ENCODE data around the gene PRSS16. TPM values are rescaled to one million over a fixed set of nuclear protein-coding genes. Genes with fewer than 3 reads are reported as not detected.

Gene PRSS16
- total RNA-seq, 4 donors from 2014 or later: 9.0 to 34.5 (median 18.8) TPM

GRCh38 chr6:27281569-27281968 lies 34.1 kb downstream of the PRSS16 start:
- no peaks in the 10 kb centered on the region for H3K36me3 ChIP-seq
- 33 to 47% methylated on average over 1 of the region's 1 CpG for WGBS, 2 donors (ENCODE audit: low coverage in 1 of 2)
- TF ChIP-seq POLR2AphosphoS5 (IDR thresholded peaks at IDR 0.05): no peak
- TF ChIP-seq CTCF (IDR thresholded peaks at IDR 0.05): no peak
- no peak for TF ChIP-seq POLR2A (IDR thresholded peaks at IDR 0.05)
- no peak for TF ChIP-seq EP300 (IDR thresholded peaks at IDR 0.05; ENCODE audit: low read depth)
- H3K27me3 ChIP-seq: peaks cover 99% of the 10 kb centered on the region
- in situ Hi-C loops (cut with MboI; ENCODE audit: low pct_ligation_motif_present in 1 of 4, low pct_unique_long_range_greater_than_20kb in 1 of 4, low sequenced_read_pairs in 3 of 4) (no loop called here), intact Hi-C loops (cut with DNase I; ENCODE audit: low total_unique reads) (no loop called here)
- no peak overlapping the region for H3K4me3 ChIP-seq
- H3K4me1 ChIP-seq: peaks cover 0 to 12% (median 3%) of the 10 kb centered on the region in 4 donors
- H3K9me3 ChIP-seq: peaks cover 3% of the 10 kb centered on the region in 2 donors
- H3K27ac ChIP-seq: no peak overlapping the region
- no peak for DNase-seq

GRCh38 chr6:27283279-27283678 lies 35.8 kb downstream of the PRSS16 start:
- TF ChIP-seq POLR2AphosphoS5 (IDR thresholded peaks at IDR 0.05): no peak
- no peak for TF ChIP-seq POLR2A (IDR thresholded peaks at IDR 0.05)
- TF ChIP-seq CTCF (IDR thresholded peaks at IDR 0.05): no peak
- Histone ChIP-seq H3K36me3 (no peaks in the 10 kb centered on the region), H3K4me1 (peaks cover 0 to 12% (median 3%) of the 10 kb centered on the region in 4 donors), H3K27ac (no peak overlapping the region), H3K4me3 (no peak overlapping the region), H3K27me3 (peaks cover 99% of the 10 kb centered on the region), H3K9me3 (peaks cover 3% of the 10 kb centered on the region in 2 donors)
- intact Hi-C loops (cut with DNase I; ENCODE audit: low total_unique reads) (no loop called here), in situ Hi-C loops (cut with MboI; ENCODE audit: low pct_ligation_motif_present in 1 of 4, low pct_unique_long_range_greater_than_20kb in 1 of 4, low sequenced_read_pairs in 3 of 4) (no loop called here)
- 34 to 35% methylated on average over 14 to 16 of the region's 16 CpGs for WGBS, 2 donors (ENCODE audit: low coverage in 1 of 2)
- DNase-seq: no peak

- 80 to 92% methylated on average over 2 of the region's 2 CpGs for WGBS, 2 donors (ENCODE audit: low coverage in 1 of 2)
These were observed 38.6 kb downstream of the PRSS16 start for GRCh38 chr6:27286141-27286540.

GRCh38 chr6:27287751-27288135 lies 40.2 kb downstream of the PRSS16 start:
- no peak for TF ChIP-seq POLR2AphosphoS5 (IDR thresholded peaks at IDR 0.05)
- TF ChIP-seq POLR2A (IDR thresholded peaks at IDR 0.05): no peak
- no peak for TF ChIP-seq EP300 (IDR thresholded peaks at IDR 0.05; ENCODE audit: low read depth)
- TF ChIP-seq CTCF (IDR thresholded peaks at IDR 0.05): no peak
- WGBS, 2 donors (ENCODE audit: low coverage in 1 of 2): 8 to 10% methylated on average over 8 of the region's 8 CpGs
- Histone ChIP-seq H3K4me1 (no peaks in the 10 kb centered on the region), H3K27me3 (peaks cover 100% of the 10 kb centered on the region), H3K36me3 (no peaks in the 10 kb centered on the region), H3K9me3 (peaks cover 3% of the 10 kb centered on the region in 2 donors), H3K4me3 (no peak overlapping the region), H3K27ac (no peak overlapping the region)
- in situ Hi-C loops (cut with MboI; ENCODE audit: low pct_ligation_motif_present in 1 of 4, low pct_unique_long_range_greater_than_20kb in 1 of 4, low sequenced_read_pairs in 3 of 4) (no loop called here), intact Hi-C loops (cut with DNase I; ENCODE audit: low total_unique reads) (no loop called here)
- no peak for DNase-seq

More at GRCh38 chr6:27286141-27286540, 38.6 kb downstream of the PRSS16 start:
- intact Hi-C loops (cut with DNase I; ENCODE audit: low total_unique reads) (no loop called here), in situ Hi-C loops (cut with MboI; ENCODE audit: low pct_ligation_motif_present in 1 of 4, low pct_unique_long_range_greater_than_20kb in 1 of 4, low sequenced_read_pairs in 3 of 4) (no loop called here)
- H3K36me3 ChIP-seq: no peaks in the 10 kb centered on the region
- DNase-seq: no peak
- H3K9me3 ChIP-seq: peaks cover 3% of the 10 kb centered on the region in 2 donors
- H3K4me1 ChIP-seq: no peaks in the 10 kb centered on the region
- H3K4me3 ChIP-seq: no peak overlapping the region
- no peak overlapping the region for H3K27ac ChIP-seq
- TF ChIP-seq EP300 (IDR thresholded peaks at IDR 0.05; ENCODE audit: low read depth) (no peak), CTCF (IDR thresholded peaks at IDR 0.05) (no peak), POLR2AphosphoS5 (IDR thresholded peaks at IDR 0.05) (no peak), POLR2A (IDR thresholded peaks at IDR 0.05) (no peak)
- H3K27me3 ChIP-seq: peaks cover 99% of the 10 kb centered on the region
